HG03097 (cell line): Measurements from ENCODE around the gene PMEPA1.

Experiments used
- ATAC-seq: cut with Tn5 transposase; IDR thresholded peaks from one replicate; pipeline ENCODE4 v1.9.1; 2021; ENCODE audit not compliant: unreplicated experiment, low FRiP score

Gene PMEPA1

GRCh38 chr20:57709823-57710799 lies at the start of gene PMEPA1:
Gene PMEPA1 (minus strand): TSS chr20:57710015. CDS start chr20:57709582, 433 bp downstream.
- ATAC-seq = peak; percentile 55

DNA sequence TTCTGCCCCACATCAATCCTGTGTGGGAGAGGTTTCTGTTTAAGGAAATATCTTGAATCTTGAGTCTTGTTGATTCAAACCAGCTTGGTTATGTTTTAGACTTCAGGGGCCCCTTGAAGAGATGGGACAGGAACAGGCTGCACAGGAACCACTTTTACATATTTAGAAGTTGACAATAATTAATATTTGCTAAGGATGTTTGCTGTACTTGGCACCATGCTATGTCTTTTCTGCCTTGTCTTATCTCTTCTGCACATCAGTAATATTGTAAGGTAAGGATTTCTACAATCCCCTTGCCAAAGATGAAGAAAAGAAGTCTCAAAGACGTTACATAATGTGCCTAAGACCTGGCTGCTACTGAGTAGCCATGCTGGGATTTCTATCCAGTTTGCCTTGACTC lies 48.0 kb upstream of the PMEPA1 start:
- no peak for ATAC-seq

GRCh38 chr20:57756921-57757320 lies 47.1 kb upstream of the PMEPA1 start:
- ATAC-seq = no peak

DNA sequence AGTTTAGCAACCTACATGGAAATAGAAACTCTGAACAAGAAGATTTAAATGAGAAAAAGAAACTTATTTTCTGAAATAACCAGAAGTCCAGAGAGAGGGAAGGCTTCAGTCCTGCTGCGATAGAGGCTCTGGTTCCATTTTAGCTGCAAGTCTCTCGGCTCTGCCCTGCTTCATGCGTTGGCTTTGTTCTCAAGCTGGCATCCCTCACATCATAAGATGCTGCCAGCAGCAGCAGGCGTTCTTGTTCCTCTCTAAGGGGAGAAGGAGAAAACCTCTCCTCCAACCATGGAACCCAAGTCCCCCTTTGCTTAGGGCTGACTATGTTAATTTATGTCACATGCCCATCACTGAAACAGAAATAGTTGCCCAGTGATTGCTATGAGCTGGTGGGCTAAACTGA lies 46.4 kb upstream of the PMEPA1 start:
- ATAC-seq = no peak

- ATAC-seq = no peak
These were observed 45.8 kb upstream of the PMEPA1 start for GRCh38 chr20:57755609-57756008.

GRCh38 chr20:57754190-57754589 lies 44.4 kb upstream of the PMEPA1 start:
- ATAC-seq = no peak

- ATAC-seq = no peak
These were observed 43.7 kb upstream of the PMEPA1 start for GRCh38 chr20:57753332-57754164.

GRCh38 chr20:57751411-57751810 lies 41.6 kb upstream of the PMEPA1 start:
- no peak for ATAC-seq

DNA sequence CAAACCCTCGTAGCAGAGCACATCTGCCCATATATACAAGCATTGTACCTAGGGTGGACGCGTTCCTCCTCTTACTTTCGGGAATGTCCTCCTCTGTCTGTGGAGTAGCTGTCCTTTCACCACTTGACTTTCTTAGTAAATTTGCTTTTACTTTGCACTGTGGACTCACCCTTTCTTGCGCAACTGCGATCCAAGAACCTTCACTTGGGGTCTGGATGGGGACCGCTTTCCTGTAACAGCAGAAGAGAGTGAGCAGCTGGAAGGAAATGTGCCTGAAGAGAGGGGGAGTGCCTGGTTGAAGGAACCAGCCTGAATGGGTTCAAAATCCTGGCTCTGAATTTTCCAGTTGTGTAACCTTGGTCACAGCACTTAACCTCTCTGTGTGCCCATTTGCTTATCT lies 40.1 kb upstream of the PMEPA1 start:
- ATAC-seq = no peak

GRCh38 chr20:57749131-57749690 lies 39.4 kb upstream of the PMEPA1 start:
- no peak for ATAC-seq

DNA sequence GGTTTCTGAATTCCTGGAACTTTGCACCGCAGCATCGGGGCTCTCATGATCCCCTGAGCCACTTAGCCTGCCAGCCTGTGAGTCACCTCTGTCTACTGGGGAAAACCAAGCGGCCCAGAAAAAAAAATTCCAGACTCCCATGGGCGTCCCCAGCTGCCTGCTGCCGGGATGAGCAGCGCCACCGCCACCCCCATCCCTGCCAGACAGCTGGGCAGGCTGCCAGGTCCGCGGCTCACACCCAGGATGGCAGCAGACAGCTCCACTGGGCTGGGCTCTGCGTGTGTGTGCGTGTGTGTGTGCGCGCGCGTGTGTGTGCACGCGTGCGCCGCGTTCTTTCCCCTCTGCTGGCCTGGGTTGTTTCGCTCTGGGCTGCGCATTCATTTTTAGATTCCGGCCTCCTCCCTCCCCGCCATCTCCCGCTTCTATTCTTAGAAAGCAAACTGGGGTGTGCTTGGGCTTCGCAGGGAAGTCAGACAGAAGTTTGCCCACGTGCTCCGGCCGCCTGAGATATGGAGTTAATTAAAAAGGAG lies 38.9 kb upstream of the PMEPA1 start:
- ATAC-seq = no peak

DNA sequence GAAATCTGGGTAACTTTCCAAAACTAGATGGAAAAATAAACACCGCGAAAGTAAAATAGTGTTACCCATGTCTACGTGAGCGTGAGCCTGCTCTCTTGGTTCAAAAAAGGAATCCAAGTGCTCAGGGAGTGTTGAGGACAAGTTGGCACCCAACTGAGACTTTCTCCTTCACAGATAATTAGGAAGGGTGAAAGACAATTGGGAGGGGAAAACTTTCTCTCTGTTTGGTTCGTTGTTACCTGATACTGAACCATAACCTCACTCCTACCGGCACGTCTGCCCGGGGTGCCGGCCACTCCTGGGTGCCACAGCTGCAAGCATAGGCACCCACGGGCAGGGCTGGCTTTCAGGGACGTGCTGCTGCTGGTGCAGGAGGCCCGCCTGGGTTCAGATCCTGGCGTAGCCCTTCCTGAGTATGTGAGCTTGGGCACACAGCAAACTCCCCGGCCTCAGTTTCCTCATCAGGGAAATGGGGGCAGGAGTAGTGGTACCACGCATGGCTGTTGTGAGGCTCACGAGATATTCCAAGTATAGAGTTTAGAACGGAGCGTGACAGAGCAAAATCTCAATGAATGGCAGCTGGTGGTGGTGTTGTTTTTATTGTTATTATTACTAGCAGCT lies 38.2 kb upstream of the PMEPA1 start:
- ATAC-seq = no peak

GRCh38 chr20:57746832-57747404 lies 37.1 kb upstream of the PMEPA1 start:
- no peak for ATAC-seq

- ATAC-seq = no peak
These were observed 36.4 kb upstream of the PMEPA1 start for GRCh38 chr20:57746201-57746600.

GRCh38 chr20:57744206-57744605 lies 34.4 kb upstream of the PMEPA1 start:
- no peak for ATAC-seq

GRCh38 chr20:57743450-57744095 lies 33.8 kb upstream of the PMEPA1 start:
- no peak for ATAC-seq

DNA sequence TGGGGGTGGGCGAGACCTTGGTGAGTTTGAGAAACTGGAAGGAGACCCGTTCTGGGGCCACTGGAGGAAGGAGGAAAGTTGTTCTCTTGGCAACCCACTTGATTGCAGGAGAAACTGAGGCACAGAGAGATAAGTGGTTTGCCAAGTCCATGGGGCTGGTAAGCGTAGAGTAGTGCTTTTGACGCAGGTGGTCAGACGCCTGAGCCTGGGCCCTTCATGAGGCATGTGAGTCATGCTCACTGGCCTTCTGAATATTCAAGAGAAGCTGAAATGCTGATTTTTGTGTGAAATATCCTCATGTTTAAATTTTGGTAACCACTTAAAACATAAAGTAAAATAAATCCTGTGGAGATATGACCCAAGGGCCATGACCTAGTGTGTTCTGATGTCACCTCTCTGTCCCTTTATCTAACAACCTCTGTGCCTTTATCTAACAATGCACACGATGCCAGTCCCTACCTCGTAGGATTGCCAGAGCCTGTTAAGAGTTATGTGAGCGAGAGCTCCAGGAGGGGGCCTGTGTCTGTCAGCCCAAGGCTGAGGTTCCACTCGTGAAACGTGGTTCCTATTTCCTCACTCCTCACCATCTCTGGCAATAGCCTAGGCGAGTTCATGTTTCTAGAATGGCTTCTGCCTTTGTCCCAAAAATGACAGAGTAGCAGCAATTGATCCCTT lies 32.8 kb upstream of the PMEPA1 start:
- ATAC-seq = no peak

- no peak for ATAC-seq
These were observed 28.7 kb upstream of the PMEPA1 start for GRCh38 chr20:57738484-57738883.

DNA sequence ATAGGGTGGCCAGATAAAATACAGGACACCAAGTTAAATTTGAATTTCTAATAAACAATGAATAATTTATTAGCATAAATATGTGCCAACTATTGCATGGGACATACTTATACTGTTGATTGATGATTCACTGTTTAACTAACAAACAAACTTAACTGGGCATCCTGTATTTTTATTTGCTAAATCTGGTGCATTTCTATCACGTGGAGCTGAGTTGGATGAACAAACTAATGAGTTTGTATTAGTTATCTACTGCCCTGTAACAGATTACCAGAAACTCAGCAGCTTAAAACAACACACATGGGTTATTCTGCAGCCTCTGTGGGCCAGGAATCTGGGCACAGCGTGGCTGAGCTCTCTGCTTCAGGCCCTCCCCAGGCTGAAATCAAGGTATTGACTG lies 28.2 kb upstream of the PMEPA1 start:
- no peak for ATAC-seq
